SK-N-SH (cell line): Measurements from ENCODE around the gene IER2. TPM values are rescaled to one million over a fixed set of nuclear protein-coding genes. Genes with fewer than 3 reads are reported as not detected.

Experiments used
- CTCF ChIA-PET: fragments of 300-600, 350-600 bp; formaldehyde crosslinking; extraction: SDS; loops from one replicate; lab custom pipeline; 2021; lab: Yijun Ruan, JAX
- POLR2A ChIA-PET: fragments of 350-600 bp; sonication (Branson Sonifier 250); formaldehyde crosslinking; extraction: SDS; loops from one replicate; lab custom pipeline; 2020; ENCODE audit warnings: antibody characterized with exemption, inconsistent platforms; lab: Yijun Ruan, JAX
- DNase-seq: peaks from one replicate; pipeline ENCODE4 v3.0.0; 2012
- H2AFZ ChIP-seq: fragments of 200-600 bp; sonication (generic); 2 replicates; pipeline ENCODE4 v1.8.1; 2016; ENCODE audit warnings: antibody characterized with exemption, mild to moderate bottlenecking, low read depth
- H3F3A ChIP-seq: fragments of 200-600 bp; sonication (generic); replicated peaks from 2 replicates; pipeline ENCODE3; 2016; ENCODE audit warnings: antibody characterized with exemption, mild to moderate bottlenecking; ENCODE audit not compliant: insufficient read depth
- H3K27ac ChIP-seq, 2 experiments: fragments of 200-500 bp in 1 of 2; fragments of 200-600 bp in 1 of 2; sonication (Bioruptor generic) in 1 of 2; sonication (generic), shearing (Covaris generic) in 1 of 2; 2 replicates each; pipeline versions ENCODE4 v1.5.1 to v1.6.1; 2014 to 2016; ENCODE audit warnings: low read depth in 2 of 2, inconsistent platforms in 1 of 2, low read length in 1 of 2, mild to moderate bottlenecking in 1 of 2, mixed read lengths in 1 of 2
- H3K27me3 ChIP-seq: fragments of 200-600 bp; sonication (generic), shearing (Covaris generic); 2 replicates; pipeline ENCODE4 v1.6.1; 2016; ENCODE audit warnings: mixed run types; ENCODE audit not compliant: insufficient read depth
- H3K36me3 ChIP-seq, 2 experiments: fragments of 200-500 bp in 1 of 2; fragments of 200-600 bp in 1 of 2; sonication (Bioruptor generic) in 1 of 2; sonication (generic) in 1 of 2; replicated peaks in 1 of 2; 2 replicates each; pipeline versions ENCODE3 to v1.5.1; 2014 to 2016; ENCODE audit warnings: low read length in 1 of 2, mild to moderate bottlenecking in 1 of 2; ENCODE audit not compliant: insufficient read depth in 2 of 2, control insufficient read depth in 1 of 2
- H3K4me1 ChIP-seq, 2 experiments: fragments of 200-500 bp in 1 of 2; fragments of 200-600 bp in 1 of 2; sonication (Bioruptor generic) in 1 of 2; sonication (generic), shearing (Covaris generic) in 1 of 2; 2 replicates each; pipeline versions ENCODE4 v1.5.1 to v1.6.1; 2014 to 2016; ENCODE audit warnings: low read depth in 1 of 2, low read length in 1 of 2, mixed run types in 1 of 2; ENCODE audit not compliant: insufficient read depth in 2 of 2, control insufficient read depth in 1 of 2
- H3K4me2 ChIP-seq: fragments of 200-600 bp; sonication (generic), shearing (Covaris generic); 2 replicates; pipeline ENCODE4 v1.6.1; 2017; ENCODE audit warnings: mixed run types
- H3K4me3 ChIP-seq, 2 experiments: fragments of 200-500 bp in 1 of 2; fragments of 200-600 bp in 1 of 2; sonication (Bioruptor generic) in 1 of 2; sonication (generic), shearing (Covaris generic) in 1 of 2; 2 replicates each; pipeline versions ENCODE4 v1.5.1 to v1.8.1; 2014 to 2016; ENCODE audit warnings: low read depth in 2 of 2, inconsistent platforms in 1 of 2, low read length in 1 of 2, mild to moderate bottlenecking in 1 of 2, mixed read lengths in 1 of 2, moderate library complexity in 1 of 2
- H3K79me2 ChIP-seq: fragments of 200-600 bp; sonication (generic); 2 replicates; pipeline ENCODE4 v1.8.1; 2017; ENCODE audit warnings: mild to moderate bottlenecking; ENCODE audit not compliant: insufficient read depth
- H3K9ac ChIP-seq: fragments of 200-600 bp; sonication (generic); 2 replicates; pipeline ENCODE4 v1.6.1; 2017; ENCODE audit warnings: mixed run types
- H3K9me2 ChIP-seq: fragments of 200-600 bp; sonication (generic); 2 replicates; pipeline ENCODE4 v1.6.1; 2017; ENCODE audit warnings: mixed run types
- H3K9me3 ChIP-seq: fragments of 200-600 bp; sonication (generic); 2 replicates; pipeline ENCODE4 v1.6.1; 2017; ENCODE audit warnings: mixed run types, mild to moderate bottlenecking, moderate library complexity
- H4K20me1 ChIP-seq: fragments of 200-600 bp; sonication (generic); 2 replicates; pipeline ENCODE4 v1.6.1; 2017; ENCODE audit warnings: mild to moderate bottlenecking, mixed run types; ENCODE audit not compliant: insufficient read depth
- CHD2 ChIP-seq: fragments of 150-350 bp; IDR thresholded peaks from 2 replicates; pipeline ENCODE4 v1.6.1; 2018; ENCODE audit warnings: low read length; ENCODE audit not compliant: partially characterized antibody
- ELF1 ChIP-seq: IDR thresholded peaks from 2 replicates; pipeline ENCODE4 v1.4.0; 2012
- EP300 ChIP-seq, 2 experiments: IDR thresholded peaks; 2 replicates each; pipeline versions ENCODE4 v1.4.0 to v1.6.1; 2012; ENCODE audit warnings: borderline replicate concordance in 1 of 2, low read depth in 1 of 2, low read length in 1 of 2
- EZH2phosphoT487 ChIP-seq: fragments of 200-600 bp; sonication (generic); IDR thresholded peaks from 2 replicates; pipeline ENCODE4 v1.6.1; 2017; ENCODE audit warnings: low read depth, mixed run types, mild to moderate bottlenecking, antibody characterized with exemption, moderate library complexity, borderline replicate concordance
- FOXJ3 ChIP-seq: sonication (generic); formaldehyde crosslinking; IDR thresholded peaks from 2 replicates; pipeline ENCODE4 v1.5.1; 2020; ENCODE audit warnings: mild to moderate bottlenecking, missing genetic modification reagents
- FOXM1 ChIP-seq: IDR thresholded peaks from 2 replicates; pipeline ENCODE4 v1.4.0; 2012; ENCODE audit warnings: low read depth, mild to moderate bottlenecking
- GABPA ChIP-seq: IDR thresholded peaks from 2 replicates; pipeline ENCODE4 v1.4.0; 2012; ENCODE audit warnings: low read depth, mild to moderate bottlenecking
- GATA2 ChIP-seq: sonication (generic); formaldehyde crosslinking; IDR thresholded peaks from 2 replicates; pipeline ENCODE4 v1.5.0; 2020; ENCODE audit warnings: mild to moderate bottlenecking, missing genetic modification reagents
- MXI1 ChIP-seq: IDR thresholded peaks from 2 replicates; pipeline ENCODE4 v1.6.1; 2012; ENCODE audit warnings: mild to moderate bottlenecking, low read depth, low read length, improper control_type of control experiment
- POLR2AphosphoS5 ChIP-seq: IDR thresholded peaks from 2 replicates; pipeline ENCODE4 v1.6.1; 2012; ENCODE audit warnings: low read depth, low read length
- REST ChIP-seq: IDR thresholded peaks from 2 replicates; pipeline ENCODE4 v1.6.1; 2012; ENCODE audit warnings: mild to moderate bottlenecking, low read depth, low read length, moderate library complexity
- RFX5 ChIP-seq: IDR thresholded peaks from 2 replicates; pipeline ENCODE4 v1.6.1; 2012; ENCODE audit warnings: mild to moderate bottlenecking, improper control_type of control experiment, low read length
- SIN3A ChIP-seq: IDR thresholded peaks from 2 replicates; pipeline ENCODE4 v1.6.1; 2012; ENCODE audit warnings: low read depth, mild to moderate bottlenecking, low read length, moderate library complexity, borderline replicate concordance
- SMC3 ChIP-seq: IDR thresholded peaks from 2 replicates; pipeline ENCODE4 v1.6.1; 2012; ENCODE audit warnings: low read depth, low read length, improper control_type of control experiment
- TCF12 ChIP-seq: IDR thresholded peaks from 2 replicates; pipeline ENCODE4 v1.4.0; 2012
- TEAD4 ChIP-seq: IDR thresholded peaks from 2 replicates; pipeline ENCODE4 v1.4.0; 2012; ENCODE audit warnings: mild to moderate bottlenecking, borderline replicate concordance; ENCODE audit not compliant: insufficient read depth
- YY1 ChIP-seq: IDR thresholded peaks from 2 replicates; pipeline ENCODE4 v1.4.0; 2012; ENCODE audit warnings: low read depth, mild to moderate bottlenecking
- WGBS: methylation state at CpG from one replicate; pipeline ENCODE4 v1.1.6; 2017; ENCODE audit warnings: low lambda C conversion rate; 5-methylcytosine and 5-hydroxymethylcytosine counted together
- polyA plus RNA-seq, 3 experiments: library from polyadenylated mRNA; depleted of rRNA; stranded (reverse); fragments of >200 nt; gene quantifications; 2 replicates each; pipeline ENCODE4 v1.2.3, GENCODE V29; 2012
- TF ChIP-seq, protein P1 (sequence below): fragments of 150-350 bp; IDR thresholded peaks from 2 replicates; pipeline ENCODE4 v1.6.1; 2016; ENCODE audit warnings: mild to moderate bottlenecking, low read depth, low read length

Gene IER2
- polyA plus RNA-seq, 1 of the 3 experiments (the other 2 are of a cell fraction) = 115 TPM

DNA sequence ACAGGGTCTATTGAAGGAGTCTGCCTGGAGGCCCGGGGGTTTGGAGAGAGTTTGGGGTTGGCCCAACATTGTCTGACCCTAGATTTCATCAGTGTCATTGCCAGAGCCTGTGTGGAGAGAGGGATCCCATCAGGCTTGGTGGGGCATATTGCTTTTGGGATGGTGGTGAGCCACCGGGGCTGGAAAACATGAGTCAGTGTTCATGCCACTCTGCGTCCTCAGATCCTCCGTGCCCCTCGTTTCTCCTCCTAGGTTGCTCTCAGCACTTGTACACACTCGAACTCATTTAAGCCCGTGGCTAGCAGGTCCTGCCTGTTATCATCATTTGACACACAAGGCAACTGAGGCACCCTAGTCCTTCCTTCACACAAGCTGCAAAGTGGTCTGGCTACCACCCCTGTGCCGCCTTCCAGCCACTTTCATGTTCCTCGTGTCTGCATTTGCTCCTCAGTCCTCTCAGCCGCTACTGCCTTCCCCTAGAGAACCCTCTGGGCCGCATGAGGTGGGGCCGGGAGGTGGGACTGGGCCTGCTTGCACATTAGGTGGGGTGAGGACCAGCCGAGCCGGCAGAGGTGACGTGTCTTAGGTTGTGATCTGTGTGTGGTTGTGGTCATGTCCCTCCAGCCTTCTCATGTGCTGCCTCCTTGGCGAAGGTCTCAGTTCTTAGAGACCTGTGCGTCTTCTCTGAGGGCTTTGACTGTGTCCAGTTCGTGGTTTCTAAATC lies 28.5 kb upstream of the IER2 start:
- ChIA-PET CTCF (interaction anchor here (1.0 to 1.8 kb wide), 2 partner anchors 28 kb away, joined by 6 to 10 read pairs; partner anchors contain the start of genes IER2 and STX10), POLR2A (no interaction called here)
- no peaks in the 10 kb centered on the region for H3K27me3 ChIP-seq
- H3K36me3 ChIP-seq = peaks cover 4 to 19% of the 10 kb centered on the region in 2 experiments
- peaks cover 91% of the 10 kb centered on the region for H3K79me2 ChIP-seq
- H2AFZ ChIP-seq = no peak overlapping the region
- H3F3A ChIP-seq = peaks cover 4% of the 10 kb centered on the region
- peaks cover 16 to 19% of the 10 kb centered on the region in 2 experiments; a peak in 2 of 4 replicates for H3K4me1 ChIP-seq
- H4K20me1 ChIP-seq = peaks cover 77% of the 10 kb centered on the region
- no peaks in the 10 kb centered on the region for H3K9me3 ChIP-seq
- WGBS = 92% methylated on average over 18 of the region's 18 CpGs
- no peaks in the 10 kb centered on the region for H3K9me2 ChIP-seq
- no peak overlapping the region for H3K4me3 ChIP-seq
- H3K27ac ChIP-seq = no peak overlapping the region
- DNase-seq = no peak
- TF ChIP-seq, protein P1, sequence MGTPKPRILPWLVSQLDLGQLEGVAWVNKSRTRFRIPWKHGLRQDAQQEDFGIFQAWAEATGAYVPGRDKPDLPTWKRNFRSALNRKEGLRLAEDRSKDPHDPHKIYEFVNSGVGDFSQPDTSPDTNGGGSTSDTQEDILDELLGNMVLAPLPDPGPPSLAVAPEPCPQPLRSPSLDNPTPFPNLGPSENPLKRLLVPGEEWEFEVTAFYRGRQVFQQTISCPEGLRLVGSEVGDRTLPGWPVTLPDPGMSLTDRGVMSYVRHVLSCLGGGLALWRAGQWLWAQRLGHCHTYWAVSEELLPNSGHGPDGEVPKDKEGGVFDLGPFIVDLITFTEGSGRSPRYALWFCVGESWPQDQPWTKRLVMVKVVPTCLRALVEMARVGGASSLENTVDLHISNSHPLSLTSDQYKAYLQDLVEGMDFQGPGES = no peak
- TF ChIP-seq SMC3 = no peak
- TF ChIP-seq YY1 = no peak
- TF ChIP-seq ELF1 = no peak
- no peak for TF ChIP-seq SIN3A
- TF ChIP-seq GABPA = no peak
- TF ChIP-seq EZH2phosphoT487 = no peak
- TF ChIP-seq POLR2AphosphoS5 = no peak
- TF ChIP-seq GATA2 (CRISPR knock-in tag) = no peak
- TF ChIP-seq FOXJ3 (CRISPR knock-in tag) = no peak
- TF ChIP-seq REST = no peak
- no peak overlapping the region for H3K4me2 ChIP-seq
- no peak overlapping the region for H3K9ac ChIP-seq

DNA sequence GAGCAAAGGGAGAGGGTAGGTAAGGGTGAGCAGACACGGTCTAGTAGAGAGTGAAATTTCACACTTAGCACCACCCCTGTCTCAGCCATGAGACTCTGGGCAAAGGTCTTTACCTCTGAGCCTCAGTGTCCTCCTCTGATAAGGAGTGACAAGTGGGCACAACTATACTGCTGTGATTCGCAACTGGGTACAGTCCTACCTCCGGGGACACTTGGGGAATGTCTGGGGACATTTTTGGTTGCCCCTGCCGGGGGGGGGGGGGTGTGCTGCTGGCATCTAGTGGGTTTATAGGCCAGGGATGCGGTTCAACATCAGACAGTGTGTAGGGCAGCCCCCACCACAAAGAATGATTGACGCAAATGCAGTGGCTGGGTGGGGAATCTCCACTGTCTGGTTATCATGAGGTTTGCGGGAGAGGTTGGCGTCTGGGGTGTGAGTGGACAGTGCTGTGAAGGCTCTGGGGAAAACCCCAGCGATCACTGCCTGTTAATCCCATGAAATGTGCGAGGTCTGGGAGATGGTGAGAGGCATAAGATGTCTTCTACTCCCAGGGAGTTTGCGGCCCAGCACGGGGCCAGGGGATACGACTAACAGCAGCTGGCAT lies 27.8 kb upstream of the IER2 start:
- Histone ChIP-seq H3K27me3 (no peaks in the 10 kb centered on the region), H3K4me2 (no peak overlapping the region), H3K4me3 (no peak overlapping the region), H3K4me1 (peaks cover 12 to 18% of the 10 kb centered on the region in 2 experiments; a peak in 2 of 4 replicates), H3K9me3 (no peaks in the 10 kb centered on the region), H3K27ac (no peak overlapping the region), H2AFZ (no peak overlapping the region), H4K20me1 (peaks cover 81% of the 10 kb centered on the region), H3K9me2 (no peaks in the 10 kb centered on the region), H3F3A (peaks cover 4% of the 10 kb centered on the region), H3K79me2 (peaks cover 95% of the 10 kb centered on the region), H3K36me3 (peaks cover 4 to 19% of the 10 kb centered on the region in 2 experiments), H3K9ac (no peak overlapping the region)
- no peak for DNase-seq
- ChIA-PET CTCF (no interaction called here), POLR2A (no interaction called here)
- 88% methylated on average over 13 of the region's 13 CpGs for WGBS
- no peak for TF ChIP-seq ELF1
- no peak for TF ChIP-seq GATA2 (CRISPR knock-in tag)
- no peak for TF ChIP-seq TCF12
- no peak for TF ChIP-seq EP300 (IDR thresholded peaks at IDR 0.05; ENCODE audit: borderline replicate concordance in 1 of 2, low read depth in 1 of 2, low read length in 1 of 2)
- TF ChIP-seq FOXM1 = no peak
- TF ChIP-seq REST = no peak
- no peak for TF ChIP-seq FOXJ3 (CRISPR knock-in tag)
- TF ChIP-seq RFX5 = no peak
- TF ChIP-seq CHD2 = no peak
- no peak for TF ChIP-seq TEAD4
- no peak for TF ChIP-seq MXI1
- no peak for TF ChIP-seq SMC3
